K562 (cell line): Measurements from ENCODE around the gene ATP5F1D. TPM values are rescaled to one million over a fixed set of nuclear protein-coding genes. Genes with fewer than 3 reads are reported as not detected.

Experiments
- ARNT ChIP-seq, 2 experiments: fragments of 450-650 bp; IDR thresholded peaks; 2 replicates each; pipeline ENCODE4 v1.6.1; 2016; ENCODE audit warnings: mild to moderate bottlenecking in 1 of 2
- ATF1 ChIP-seq, 2 experiments: fragments of 450-650 bp in 1 of 2; IDR thresholded peaks; 2 replicates each; pipeline ENCODE4 v1.6.1; 2016; ENCODE audit warnings: missing compliant biosample characterization in 1 of 2, missing genetic modification characterization in 1 of 2
- BCOR ChIP-seq: fragments of 450-650 bp; IDR thresholded peaks from 2 replicates; pipeline ENCODE4 v1.6.1; 2016
- CBX2 ChIP-seq: fragments of 200-600 bp; sonication (generic); IDR thresholded peaks from one replicate; pipeline ENCODE4 v1.6.1; 2012; ENCODE audit warnings: mild to moderate bottlenecking, low read length, inconsistent platforms; ENCODE audit not compliant: insufficient read depth, poor library complexity, severe bottlenecking
- HMG20B ChIP-seq: fragments of 250-450 bp; sonication (Bioruptor Pico); IDR thresholded peaks from 2 replicates; pipeline ENCODE4 v1.5.0; 2021; ENCODE audit warnings: mild to moderate bottlenecking
- ILK ChIP-seq: fragments of 450-650 bp; IDR thresholded peaks from 2 replicates; pipeline ENCODE4 v1.6.1; 2016; ENCODE audit warnings: missing genetic modification characterization, low read depth, mild to moderate bottlenecking, missing compliant biosample characterization, moderate library complexity, borderline replicate concordance
- JUNB ChIP-seq: fragments of 450-650 bp; formaldehyde crosslinking; conservative IDR thresholded peaks from 2 replicates; pipeline ENCODE4 v1.4.0; 2020; ENCODE audit warnings: mild to moderate bottlenecking
- MBD2 ChIP-seq: sonication (generic); IDR thresholded peaks from 2 replicates; pipeline ENCODE4 v1.6.1; 2016; ENCODE audit warnings: low read depth, borderline replicate concordance
- NFE2L1 ChIP-seq: fragments of 450-650 bp; IDR thresholded peaks from 2 replicates; pipeline ENCODE4 v1.6.1; 2016; ENCODE audit warnings: missing genetic modification characterization, low read depth, mild to moderate bottlenecking, missing compliant biosample characterization, moderate library complexity, borderline replicate concordance
- PHTF2 ChIP-seq: fragments of 250-450 bp; sonication (Bioruptor Pico); IDR thresholded peaks from 2 replicates; pipeline ENCODE4 v1.5.0; 2021; ENCODE audit warnings: mild to moderate bottlenecking
- RAD51 ChIP-seq: fragments of 450-650 bp; IDR thresholded peaks from 2 replicates; pipeline ENCODE4 v1.7.1; 2016; ENCODE audit warnings: low read depth, mild to moderate bottlenecking, borderline replicate concordance
- RBM14 ChIP-seq: fragments of 200-400 bp; formaldehyde crosslinking; IDR thresholded peaks from 2 replicates; pipeline ENCODE4 v1.6.1; 2018; ENCODE audit warnings: low read depth, mild to moderate bottlenecking, low read length, moderate library complexity, borderline replicate concordance; ENCODE audit not compliant: insufficient read depth
- XRCC5 ChIP-seq: fragments of 200-400 bp; formaldehyde crosslinking; IDR thresholded peaks from 2 replicates; pipeline ENCODE4 v1.6.1; 2017; ENCODE audit warnings: low read depth, mild to moderate bottlenecking, low read length
- ZFP36 ChIP-seq: fragments of 150-350 bp; IDR thresholded peaks from 2 replicates; pipeline ENCODE4 v1.6.1; 2018; ENCODE audit warnings: low read length, low read depth; ENCODE audit not compliant: partially characterized antibody
- ZNF436 ChIP-seq: fragments of 250-450, 450-650 bp; sonication (Bioruptor Pico); formaldehyde crosslinking; IDR thresholded peaks from 2 replicates; pipeline ENCODE4 v1.7.0; 2020; ENCODE audit warnings: mild to moderate bottlenecking
- ZSCAN32 ChIP-seq: fragments of 450-650 bp; formaldehyde crosslinking; IDR thresholded peaks from 2 replicates; pipeline ENCODE4 v1.4.0; 2020; ENCODE audit warnings: mild to moderate bottlenecking, moderate library complexity
- ZZZ3 ChIP-seq: fragments of 450-650 bp; IDR thresholded peaks from 2 replicates; pipeline ENCODE4 v1.6.1; 2016; ENCODE audit warnings: antibody characterized with exemption, mild to moderate bottlenecking, moderate library complexity
- polyA plus RNA-seq, 8 experiments: library from polyadenylated mRNA; depleted of rRNA in 4 of 8; stranded (reverse) in 5 of 8; unstranded in 3 of 8; fragments of >200 nt; fragmentation: Nextera tagmentation in 2 of 8; fragmentation: Illumina TruSeq in 1 of 8; extraction: Ambion mirVana in 2 of 8; extraction: Trizol in 1 of 8; gene quantifications; 2 replicates each; pipeline versions ENCODE4 v1.2.1 to v1.2.3, GENCODE V29; 2011 to 2014; ENCODE audit warnings: inconsistent platforms in 1 of 8, missing spikeins in 1 of 8
- total RNA-seq, 7 experiments: library from RNA; depleted of rRNA in 6 of 7; stranded (reverse); fragments of >200 nt in 6 of 7; fragmentation: Illumina TruSeq in 2 of 7; extraction: Trizol in 2 of 7; gene quantifications; 2 replicates each; pipeline versions ENCODE4 v1.2.1 to v1.2.3, GENCODE V29; 2011 to 2021; ENCODE audit warnings: low replicate concordance in 1 of 7
- TF ChIP-seq, protein P1 (sequence below): fragments of 250-450 bp; sonication (Bioruptor Pico); IDR thresholded peaks from 2 replicates; pipeline ENCODE4 v1.5.0; 2022; ENCODE audit warnings: mild to moderate bottlenecking
- TF ChIP-seq, protein P2 (sequence below), 2 experiments: fragments of 450-650 bp in 1 of 2; IDR thresholded peaks; 2 replicates each; pipeline ENCODE4 v1.6.1; 2011 to 2017; ENCODE audit warnings: low read depth in 2 of 2, antibody characterized with exemption in 1 of 2, borderline replicate concordance in 1 of 2, low read length in 1 of 2, mild to moderate bottlenecking in 1 of 2, mixed read lengths in 1 of 2; ENCODE audit not compliant: control insufficient read depth in 1 of 2
- TF ChIP-seq, protein P3 (sequence below): fragments of 250-450 bp; sonication (Bioruptor Pico); IDR thresholded peaks from 2 replicates; pipeline ENCODE4 v1.8.0; 2022; ENCODE audit warnings: inconsistent platforms, mild to moderate bottlenecking, moderate library complexity, borderline replicate concordance
- TF ChIP-seq, protein P4 (sequence below): fragments of 450-650 bp; IDR thresholded peaks from one replicate; pipeline ENCODE4 v1.6.1; 2018; ENCODE audit warnings: mild to moderate bottlenecking, moderate library complexity; ENCODE audit not compliant: partially characterized antibody

ATP5F1D gene
- total and polyA plus RNA-seq, 9 of the 15 experiments (the other 6 are each of a cell fraction or from before 2014, with no cell fraction given): 3.9 to 409 (median 36.8) TPM

DNA sequence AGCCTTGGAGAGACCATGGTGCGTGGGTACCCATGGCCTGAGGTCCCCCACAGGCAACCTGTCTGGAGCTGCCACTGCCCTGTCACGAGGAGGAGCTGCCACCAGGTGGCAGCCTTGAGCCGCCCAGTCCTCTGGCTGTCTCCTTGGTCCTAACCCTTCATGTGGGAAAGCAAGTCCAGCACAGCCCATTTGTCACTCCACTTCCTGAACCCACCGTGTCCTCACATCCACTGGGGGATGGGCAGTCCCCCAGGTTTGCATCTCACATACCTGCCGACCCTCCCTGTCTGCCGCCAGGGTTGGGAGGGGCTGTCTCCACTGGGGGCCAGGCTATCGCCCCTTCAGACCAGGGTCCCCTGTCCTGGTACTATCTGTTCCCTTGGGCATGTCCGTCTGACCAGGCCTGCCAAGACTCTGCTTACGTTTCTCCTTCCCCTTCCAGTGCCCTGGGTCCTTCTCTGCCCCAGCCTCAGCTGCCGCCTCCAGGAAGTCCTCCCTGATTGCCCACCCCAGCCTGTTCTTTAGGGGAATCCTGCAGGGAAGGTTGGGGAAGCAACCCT, 38.3 kb downstream of the ATP5F1D start (continued):
- TF ChIP-seq, protein P1, sequence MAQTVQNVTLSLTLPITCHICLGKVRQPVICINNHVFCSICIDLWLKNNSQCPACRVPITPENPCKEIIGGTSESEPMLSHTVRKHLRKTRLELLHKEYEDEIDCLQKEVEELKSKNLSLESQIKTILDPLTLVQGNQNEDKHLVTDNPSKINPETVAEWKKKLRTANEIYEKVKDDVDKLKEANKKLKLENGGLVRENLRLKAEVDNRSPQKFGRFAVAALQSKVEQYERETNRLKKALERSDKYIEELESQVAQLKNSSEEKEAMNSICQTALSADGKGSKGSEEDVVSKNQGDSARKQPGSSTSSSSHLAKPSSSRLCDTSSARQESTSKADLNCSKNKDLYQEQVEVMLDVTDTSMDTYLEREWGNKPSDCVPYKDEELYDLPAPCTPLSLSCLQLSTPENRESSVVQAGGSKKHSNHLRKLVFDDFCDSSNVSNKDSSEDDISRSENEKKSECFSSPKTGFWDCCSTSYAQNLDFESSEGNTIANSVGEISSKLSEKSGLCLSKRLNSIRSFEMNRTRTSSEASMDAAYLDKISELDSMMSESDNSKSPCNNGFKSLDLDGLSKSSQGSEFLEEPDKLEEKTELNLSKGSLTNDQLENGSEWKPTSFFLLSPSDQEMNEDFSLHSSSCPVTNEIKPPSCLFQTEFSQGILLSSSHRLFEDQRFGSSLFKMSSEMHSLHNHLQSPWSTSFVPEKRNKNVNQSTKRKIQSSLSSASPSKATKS (CRISPR knock-in tag): no peak
- TF ChIP-seq ILK (no peak), ZZZ3 (no peak), JUNB (CRISPR knock-in tag) (no peak), ATF1 (CRISPR knock-in tag; IDR thresholded peaks at IDR 0.05) (no peak), ATF1 (tag; IDR thresholded peaks at IDR 0.05) (peak; percentile 48), NFE2L1 (no peak), ARNT (IDR thresholded peaks at IDR 0.05) (no peak), BCOR (peak; percentile 99), RBM14 (no peak), ZNF436 (peak; percentile 96), MBD2 (no peak), CBX2 (no peak), ZSCAN32 (CRISPR knock-in tag) (no peak), HMG20B (CRISPR knock-in tag) (no peak), ZFP36 (peak; percentile 100), PHTF2 (CRISPR knock-in tag) (no peak), RAD51 (no peak), XRCC5 (0 out of 2 replicates have a peak, but pooled peaks have one; percentile 51)
- TF ChIP-seq, protein P2, sequence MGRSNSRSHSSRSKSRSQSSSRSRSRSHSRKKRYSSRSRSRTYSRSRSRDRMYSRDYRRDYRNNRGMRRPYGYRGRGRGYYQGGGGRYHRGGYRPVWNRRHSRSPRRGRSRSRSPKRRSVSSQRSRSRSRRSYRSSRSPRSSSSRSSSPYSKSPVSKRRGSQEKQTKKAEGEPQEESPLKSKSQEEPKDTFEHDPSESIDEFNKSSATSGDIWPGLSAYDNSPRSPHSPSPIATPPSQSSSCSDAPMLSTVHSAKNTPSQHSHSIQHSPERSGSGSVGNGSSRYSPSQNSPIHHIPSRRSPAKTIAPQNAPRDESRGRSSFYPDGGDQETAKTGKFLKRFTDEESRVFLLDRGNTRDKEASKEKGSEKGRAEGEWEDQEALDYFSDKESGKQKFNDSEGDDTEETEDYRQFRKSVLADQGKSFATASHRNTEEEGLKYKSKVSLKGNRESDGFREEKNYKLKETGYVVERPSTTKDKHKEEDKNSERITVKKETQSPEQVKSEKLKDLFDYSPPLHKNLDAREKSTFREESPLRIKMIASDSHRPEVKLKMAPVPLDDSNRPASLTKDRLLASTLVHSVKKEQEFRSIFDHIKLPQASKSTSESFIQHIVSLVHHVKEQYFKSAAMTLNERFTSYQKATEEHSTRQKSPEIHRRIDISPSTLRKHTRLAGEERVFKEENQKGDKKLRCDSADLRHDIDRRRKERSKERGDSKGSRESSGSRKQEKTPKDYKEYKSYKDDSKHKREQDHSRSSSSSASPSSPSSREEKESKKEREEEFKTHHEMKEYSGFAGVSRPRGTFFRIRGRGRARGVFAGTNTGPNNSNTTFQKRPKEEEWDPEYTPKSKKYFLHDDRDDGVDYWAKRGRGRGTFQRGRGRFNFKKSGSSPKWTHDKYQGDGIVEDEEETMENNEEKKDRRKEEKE (IDR thresholded peaks at IDR 0.05; ENCODE audit: borderline replicate concordance in 1 of 2, control insufficient read depth in 1 of 2, low read depth in 2 of 2, low read length in 1 of 2): no peak
- TF ChIP-seq, protein P3, sequence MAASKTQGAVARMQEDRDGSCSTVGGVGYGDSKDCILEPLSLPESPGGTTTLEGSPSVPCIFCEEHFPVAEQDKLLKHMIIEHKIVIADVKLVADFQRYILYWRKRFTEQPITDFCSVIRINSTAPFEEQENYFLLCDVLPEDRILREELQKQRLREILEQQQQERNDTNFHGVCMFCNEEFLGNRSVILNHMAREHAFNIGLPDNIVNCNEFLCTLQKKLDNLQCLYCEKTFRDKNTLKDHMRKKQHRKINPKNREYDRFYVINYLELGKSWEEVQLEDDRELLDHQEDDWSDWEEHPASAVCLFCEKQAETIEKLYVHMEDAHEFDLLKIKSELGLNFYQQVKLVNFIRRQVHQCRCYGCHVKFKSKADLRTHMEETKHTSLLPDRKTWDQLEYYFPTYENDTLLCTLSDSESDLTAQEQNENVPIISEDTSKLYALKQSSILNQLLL (CRISPR knock-in tag): no peak
- TF ChIP-seq, protein P4, sequence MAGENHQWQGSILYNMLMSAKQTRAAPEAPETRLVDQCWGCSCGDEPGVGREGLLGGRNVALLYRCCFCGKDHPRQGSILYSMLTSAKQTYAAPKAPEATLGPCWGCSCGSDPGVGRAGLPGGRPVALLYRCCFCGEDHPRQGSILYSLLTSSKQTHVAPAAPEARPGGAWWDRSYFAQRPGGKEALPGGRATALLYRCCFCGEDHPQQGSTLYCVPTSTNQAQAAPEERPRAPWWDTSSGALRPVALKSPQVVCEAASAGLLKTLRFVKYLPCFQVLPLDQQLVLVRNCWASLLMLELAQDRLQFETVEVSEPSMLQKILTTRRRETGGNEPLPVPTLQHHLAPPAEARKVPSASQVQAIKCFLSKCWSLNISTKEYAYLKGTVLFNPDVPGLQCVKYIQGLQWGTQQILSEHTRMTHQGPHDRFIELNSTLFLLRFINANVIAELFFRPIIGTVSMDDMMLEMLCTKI: no peak
